Measurements from ENCODE around the gene KIF26A. TPM values are rescaled to one million over a fixed set of nuclear protein-coding genes. Genes with fewer than 3 reads are reported as not detected.

Gene KIF26A
- 6.3 TPM for total RNA-seq

- Histone ChIP-seq H3K27me3 (ENCODE audit: control insufficient read depth in 3 of 3, insufficient read depth in 3 of 3, low read length in 3 of 3) (peaks cover 52 to 56% (median 53%) of the 10 kb centered on the region in 3 donors), H3K9me3 (ENCODE audit: control insufficient read depth in 3 of 3, low read length in 3 of 3) (no peaks in the 10 kb centered on the region), H3K4me3 (ENCODE audit: low read length in 3 of 3) (peak within 1 kb of the TSS; percentile 43 to 67 (median 64)), H3K4me1 (ENCODE audit: control insufficient read depth in 3 of 3, insufficient read depth in 3 of 3, low read length in 3 of 3) (peaks cover 13 to 27% (median 26%) of the 10 kb centered on the region in 3 donors), H3K27ac (ENCODE audit: low read depth, low read length) (peak within 1 kb of the TSS; percentile 36), H3K36me3 (ENCODE audit: control insufficient read depth in 3 of 3, insufficient read depth in 3 of 3, low read length in 3 of 3) (no peaks in the 10 kb centered on the region), H3K9ac (ENCODE audit: low read depth in 1 of 3, low read length in 3 of 3) (peak within 1 kb of the TSS in 2 of 3 donors; percentile 40 to 53)
Measured at GRCh38 chr14:104138098-104138717, at the start of gene KIF26A. TSS of gene KIF26A (plus strand) at chr14:104138587. CDS start at chr14:104138723, 136 bp downstream.

GRCh38 chr14:104090071-104090748, 48.2 kb upstream of the KIF26A start:
- peaks cover 38 to 52% (median 50%) of the 10 kb centered on the region in 3 donors for H3K27me3 ChIP-seq (ENCODE audit: control insufficient read depth in 3 of 3, insufficient read depth in 3 of 3, low read length in 3 of 3)
- no peaks in the 10 kb centered on the region for H3K9me3 ChIP-seq (ENCODE audit: control insufficient read depth in 3 of 3, low read length in 3 of 3)

GRCh38 chr14:104091061-104091926, 47.1 kb upstream of the KIF26A start:
- peaks cover 31 to 52% (median 51%) of the 10 kb centered on the region in 3 donors for H3K27me3 ChIP-seq (ENCODE audit: control insufficient read depth in 3 of 3, insufficient read depth in 3 of 3, low read length in 3 of 3)
- no peaks in the 10 kb centered on the region for H3K9me3 ChIP-seq (ENCODE audit: control insufficient read depth in 3 of 3, low read length in 3 of 3)

More at GRCh38 chr14:104090071-104090748, 48.2 kb upstream of the KIF26A start:
- Histone ChIP-seq H3K36me3 (ENCODE audit: control insufficient read depth in 3 of 3, insufficient read depth in 3 of 3, low read length in 3 of 3) (no peaks in the 10 kb centered on the region), H3K4me1 (ENCODE audit: control insufficient read depth in 3 of 3, insufficient read depth in 3 of 3, low read length in 3 of 3) (no peaks in the 10 kb centered on the region), H3K9ac (ENCODE audit: low read depth in 1 of 3, low read length in 3 of 3) (no peak overlapping the region), H3K4me3 (ENCODE audit: low read length in 3 of 3) (no peak overlapping the region), H3K27ac (ENCODE audit: low read depth, low read length) (no peak overlapping the region)

GRCh38 chr14:104091927-104092771, 46.2 kb upstream of the KIF26A start:
- H3K9ac ChIP-seq (ENCODE audit: low read depth in 1 of 3, low read length in 3 of 3): no peak overlapping the region
- no peaks in the 10 kb centered on the region for H3K36me3 ChIP-seq (ENCODE audit: control insufficient read depth in 3 of 3, insufficient read depth in 3 of 3, low read length in 3 of 3)
- H3K9me3 ChIP-seq (ENCODE audit: control insufficient read depth in 3 of 3, low read length in 3 of 3): no peaks in the 10 kb centered on the region
- H3K4me1 ChIP-seq (ENCODE audit: control insufficient read depth in 3 of 3, insufficient read depth in 3 of 3, low read length in 3 of 3): no peaks in the 10 kb centered on the region
- no peak overlapping the region for H3K27ac ChIP-seq (ENCODE audit: low read depth, low read length)
- peaks cover 28 to 49% (median 44%) of the 10 kb centered on the region in 3 donors for H3K27me3 ChIP-seq (ENCODE audit: control insufficient read depth in 3 of 3, insufficient read depth in 3 of 3, low read length in 3 of 3)
- no peak overlapping the region for H3K4me3 ChIP-seq (ENCODE audit: low read length in 3 of 3)

More at GRCh38 chr14:104091061-104091926, 47.1 kb upstream of the KIF26A start:
- Histone ChIP-seq H3K36me3 (ENCODE audit: control insufficient read depth in 3 of 3, insufficient read depth in 3 of 3, low read length in 3 of 3) (no peaks in the 10 kb centered on the region), H3K9ac (ENCODE audit: low read depth in 1 of 3, low read length in 3 of 3) (no peak overlapping the region), H3K27ac (ENCODE audit: low read depth, low read length) (no peak overlapping the region), H3K4me1 (ENCODE audit: control insufficient read depth in 3 of 3, insufficient read depth in 3 of 3, low read length in 3 of 3) (no peaks in the 10 kb centered on the region), H3K4me3 (ENCODE audit: low read length in 3 of 3) (no peak overlapping the region)

- Histone ChIP-seq H3K9ac (ENCODE audit: low read depth in 1 of 3, low read length in 3 of 3) (no peak overlapping the region), H3K27me3 (ENCODE audit: control insufficient read depth in 3 of 3, insufficient read depth in 3 of 3, low read length in 3 of 3) (peaks cover 20 to 41% (median 38%) of the 10 kb centered on the region in 3 donors), H3K9me3 (ENCODE audit: control insufficient read depth in 3 of 3, low read length in 3 of 3) (no peaks in the 10 kb centered on the region), H3K4me1 (ENCODE audit: control insufficient read depth in 3 of 3, insufficient read depth in 3 of 3, low read length in 3 of 3) (no peaks in the 10 kb centered on the region), H3K27ac (ENCODE audit: low read depth, low read length) (no peak overlapping the region), H3K36me3 (ENCODE audit: control insufficient read depth in 3 of 3, insufficient read depth in 3 of 3, low read length in 3 of 3) (no peaks in the 10 kb centered on the region), H3K4me3 (ENCODE audit: low read length in 3 of 3) (no peak overlapping the region)
Measured at GRCh38 chr14:104092931-104093365, 45.4 kb upstream of the KIF26A start.

GRCh38 chr14:104093366-104094055, 44.9 kb upstream of the KIF26A start:
- Histone ChIP-seq H3K36me3 (ENCODE audit: control insufficient read depth in 3 of 3, insufficient read depth in 3 of 3, low read length in 3 of 3) (no peaks in the 10 kb centered on the region), H3K27ac (ENCODE audit: low read depth, low read length) (no peak overlapping the region), H3K9ac (ENCODE audit: low read depth in 1 of 3, low read length in 3 of 3) (no peak overlapping the region), H3K4me1 (ENCODE audit: control insufficient read depth in 3 of 3, insufficient read depth in 3 of 3, low read length in 3 of 3) (no peaks in the 10 kb centered on the region), H3K9me3 (ENCODE audit: control insufficient read depth in 3 of 3, low read length in 3 of 3) (no peaks in the 10 kb centered on the region), H3K4me3 (ENCODE audit: low read length in 3 of 3) (no peak overlapping the region), H3K27me3 (ENCODE audit: control insufficient read depth in 3 of 3, insufficient read depth in 3 of 3, low read length in 3 of 3) (peaks cover 15 to 36% (median 32%) of the 10 kb centered on the region in 3 donors)

- H3K27ac ChIP-seq (ENCODE audit: low read depth, low read length): no peak overlapping the region
- no peaks in the 10 kb centered on the region for H3K36me3 ChIP-seq (ENCODE audit: control insufficient read depth in 3 of 3, insufficient read depth in 3 of 3, low read length in 3 of 3)
- H3K4me1 ChIP-seq (ENCODE audit: control insufficient read depth in 3 of 3, insufficient read depth in 3 of 3, low read length in 3 of 3): no peaks in the 10 kb centered on the region
- no peaks in the 10 kb centered on the region for H3K9me3 ChIP-seq (ENCODE audit: control insufficient read depth in 3 of 3, low read length in 3 of 3)
- H3K4me3 ChIP-seq (ENCODE audit: low read length in 3 of 3): no peak overlapping the region
- H3K9ac ChIP-seq (ENCODE audit: low read depth in 1 of 3, low read length in 3 of 3): no peak overlapping the region
- H3K27me3 ChIP-seq (ENCODE audit: control insufficient read depth in 3 of 3, insufficient read depth in 3 of 3, low read length in 3 of 3): peaks cover 14 to 36% (median 32%) of the 10 kb centered on the region in 3 donors
Measured at GRCh38 chr14:104094056-104094708, 44.2 kb upstream of the KIF26A start.

- Histone ChIP-seq H3K9ac (ENCODE audit: low read depth in 1 of 3, low read length in 3 of 3) (no peak overlapping the region), H3K4me3 (ENCODE audit: low read length in 3 of 3) (no peak overlapping the region)
Measured at GRCh38 chr14:104094709-104095425, 43.5 kb upstream of the KIF26A start.

More at GRCh38 chr14:104094709-104095425, 43.5 kb upstream of the KIF26A start:
- Histone ChIP-seq H3K27me3 (ENCODE audit: control insufficient read depth in 3 of 3, insufficient read depth in 3 of 3, low read length in 3 of 3) (peaks cover 14 to 36% (median 32%) of the 10 kb centered on the region in 3 donors), H3K4me1 (ENCODE audit: control insufficient read depth in 3 of 3, insufficient read depth in 3 of 3, low read length in 3 of 3) (no peaks in the 10 kb centered on the region), H3K36me3 (ENCODE audit: control insufficient read depth in 3 of 3, insufficient read depth in 3 of 3, low read length in 3 of 3) (no peaks in the 10 kb centered on the region), H3K27ac (ENCODE audit: low read depth, low read length) (no peak overlapping the region), H3K9me3 (ENCODE audit: control insufficient read depth in 3 of 3, low read length in 3 of 3) (no peaks in the 10 kb centered on the region)
